Fibroblast of gingiva (primary cell): ENCODE measurements around the gene HSF5.

Experiments
- DNase-seq: peaks from one replicate; pipeline ENCODE4 v3.0.0-alpha.2; 2011; ENCODE audit warnings: low read depth

The HSF5 gene, protein sequence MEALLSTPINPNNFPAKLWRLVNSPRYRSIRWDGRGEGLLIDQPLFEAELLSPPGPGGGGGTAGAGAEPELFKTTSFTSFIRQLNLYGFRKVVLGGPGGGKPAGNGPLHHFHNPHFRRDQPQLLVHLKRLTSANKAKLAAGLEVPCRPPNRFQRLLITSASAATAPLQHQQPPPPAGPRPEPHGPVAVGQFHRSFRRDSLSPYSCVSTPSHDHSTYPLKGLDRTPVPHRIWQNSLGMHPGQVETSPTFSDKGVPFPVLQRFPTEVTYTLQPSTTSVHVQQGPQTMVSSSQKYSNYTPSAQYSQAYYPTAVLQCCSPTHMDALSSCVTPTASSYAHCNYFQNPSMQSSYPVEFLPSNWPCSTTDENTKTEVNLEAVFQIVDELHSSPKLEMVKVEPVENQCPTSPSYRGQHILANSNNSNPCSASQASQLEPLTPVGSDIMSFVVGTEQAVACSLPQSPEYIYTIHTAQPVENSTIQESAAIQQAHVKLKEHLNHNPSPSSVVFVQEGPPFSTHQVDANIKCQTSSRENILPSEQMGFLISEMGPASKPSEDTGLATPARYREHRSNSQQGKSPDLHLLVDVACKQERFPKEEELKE

DNA sequence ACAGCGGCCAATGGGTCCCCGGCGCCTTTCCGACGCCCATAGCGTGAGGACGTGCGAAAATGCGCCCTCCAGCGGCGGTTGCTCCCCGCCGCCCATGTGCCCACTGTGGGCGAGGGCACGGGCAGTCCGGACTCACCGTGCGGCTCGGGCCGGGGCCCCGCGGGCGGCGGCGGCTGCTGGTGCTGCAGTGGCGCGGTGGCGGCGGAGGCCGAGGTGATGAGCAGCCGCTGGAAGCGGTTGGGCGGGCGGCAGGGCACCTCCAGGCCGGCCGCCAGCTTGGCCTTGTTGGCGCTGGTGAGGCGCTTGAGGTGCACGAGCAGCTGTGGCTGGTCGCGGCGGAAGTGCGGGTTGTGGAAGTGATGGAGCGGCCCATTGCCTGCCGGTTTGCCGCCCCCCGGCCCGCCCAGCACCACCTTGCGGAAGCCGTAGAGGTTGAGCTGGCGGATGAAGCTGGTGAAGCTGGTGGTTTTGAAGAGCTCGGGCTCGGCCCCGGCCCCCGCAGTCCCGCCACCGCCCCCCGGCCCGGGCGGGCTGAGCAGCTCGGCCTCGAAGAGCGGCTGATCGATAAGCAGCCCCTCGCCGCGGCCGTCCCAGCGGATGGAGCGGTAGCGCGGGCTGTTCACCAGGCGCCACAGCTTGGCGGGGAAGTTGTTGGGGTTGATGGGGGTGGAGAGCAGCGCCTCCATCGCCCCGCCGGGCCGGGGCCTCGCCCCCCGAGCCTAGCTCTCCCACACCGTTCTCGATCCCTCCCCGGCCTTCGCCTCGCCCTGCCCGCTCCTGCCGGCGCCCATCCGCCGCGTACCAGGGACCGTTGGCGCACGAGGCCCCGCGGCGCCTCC lies at the start of gene HSF5:
Gene HSF5, minus strand, starts transcription at position 820 of the 839 bp plus-strand sequence. Its CDS starts 134 bp downstream, at position 686.
- DNase-seq, result no peak

DNA sequence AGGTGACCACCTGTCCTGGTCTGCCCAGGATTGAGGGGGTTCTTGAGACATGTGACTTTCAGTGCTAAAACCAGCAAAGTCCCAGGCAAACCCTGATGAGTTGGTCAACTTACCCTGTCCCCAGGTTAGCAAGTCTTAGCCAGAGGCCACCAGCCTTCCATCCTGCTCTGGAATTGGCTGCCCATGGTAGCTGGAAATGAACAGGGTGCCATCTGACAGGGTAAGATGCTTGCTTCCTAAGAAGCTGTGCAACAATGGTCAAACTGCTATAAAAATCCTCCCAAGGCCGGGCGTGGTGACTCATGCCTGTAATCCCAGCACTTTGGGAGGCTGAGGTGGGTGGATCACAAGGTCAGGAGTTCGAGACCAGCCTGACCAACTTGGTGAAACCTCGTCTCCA lies 49.1 kb upstream of the HSF5 start:
- DNase-seq, result no peak

DNA sequence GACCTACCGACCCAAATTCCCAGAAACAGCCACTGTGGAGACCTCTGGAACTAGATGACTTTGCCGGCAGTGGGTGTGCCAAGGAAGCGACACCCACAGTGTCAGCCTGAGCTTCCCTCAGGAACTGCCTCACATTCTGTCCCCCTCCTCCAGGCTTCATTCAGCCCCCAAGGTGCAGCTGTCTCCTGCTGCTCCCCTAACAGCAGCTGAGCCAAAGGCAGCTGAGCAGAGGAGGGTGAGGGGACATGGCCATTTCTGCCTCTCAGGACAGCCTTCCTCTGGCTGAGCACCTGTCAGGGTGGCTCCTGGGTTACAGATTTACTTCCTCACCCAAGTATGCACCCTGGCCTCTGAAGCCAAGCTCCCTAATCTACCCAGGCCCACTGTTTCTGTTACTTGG lies 48.3 kb upstream of the HSF5 start:
- no peak for DNase-seq

DNA sequence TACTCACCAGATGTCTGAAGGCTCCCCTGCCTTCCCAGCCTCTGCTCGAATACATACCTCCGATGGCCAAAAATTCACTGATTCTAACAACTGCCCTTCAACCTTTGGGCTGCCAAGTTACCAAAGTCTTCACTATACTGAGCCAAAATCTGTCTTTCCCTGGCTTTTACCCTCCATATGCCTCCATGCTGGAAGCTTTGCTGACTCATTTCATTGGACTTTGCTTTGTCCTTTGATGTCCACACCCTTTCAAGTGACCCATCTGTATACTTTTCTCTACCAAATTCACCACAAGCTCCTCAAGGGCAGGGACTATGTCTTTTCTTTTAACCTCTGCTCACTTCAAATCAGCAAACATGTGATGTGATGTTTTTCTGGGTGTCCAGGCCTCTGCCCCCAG lies 47.2 kb upstream of the HSF5 start:
- no peak for DNase-seq

DNA sequence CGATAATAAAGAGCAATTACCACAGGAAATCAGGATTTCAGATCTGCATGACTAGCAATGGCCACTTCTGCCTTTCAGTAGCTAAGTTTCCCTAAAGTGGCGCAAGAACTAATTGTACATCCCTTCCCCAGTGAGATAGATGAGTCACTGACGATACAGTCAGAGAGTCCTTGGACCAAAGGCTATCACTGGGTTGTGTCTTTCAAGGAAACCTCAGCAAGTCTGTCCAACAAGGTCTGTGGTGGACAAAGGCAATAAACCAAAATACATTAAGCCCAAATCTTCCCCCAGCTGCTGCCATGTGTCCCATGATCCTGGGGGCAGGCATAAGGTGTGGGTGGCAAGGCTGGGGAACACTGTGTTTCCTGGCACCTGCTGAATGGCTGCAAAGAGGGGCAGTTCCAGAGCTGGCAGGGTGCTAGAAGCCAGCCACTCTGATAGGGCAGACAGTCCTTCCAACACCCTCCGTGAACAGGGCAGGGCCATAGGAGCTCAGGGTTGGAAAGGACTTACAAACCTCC lies 46.8 kb upstream of the HSF5 start:
- DNase-seq, result peak; percentile 43

DNA sequence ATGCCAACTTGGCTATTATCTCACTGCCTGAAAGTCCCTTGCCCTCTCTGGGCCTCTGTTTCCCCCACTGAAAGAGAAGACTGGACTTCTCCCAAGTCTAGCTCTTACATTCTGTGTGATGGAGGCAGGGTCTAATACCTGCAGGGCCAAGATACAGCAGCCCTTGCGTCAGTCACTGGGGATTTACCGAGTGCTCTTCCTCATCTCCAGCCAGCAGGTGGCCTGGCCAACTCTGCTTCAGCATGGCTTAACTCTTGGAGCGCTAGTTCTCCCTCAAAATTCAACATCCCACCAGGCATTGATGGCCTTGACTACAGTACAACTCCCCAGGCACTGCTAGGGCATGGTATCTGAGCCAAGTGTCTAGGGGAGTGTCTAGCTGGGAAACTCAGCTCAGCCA lies 46.1 kb upstream of the HSF5 start:
- DNase-seq, result no peak

DNA sequence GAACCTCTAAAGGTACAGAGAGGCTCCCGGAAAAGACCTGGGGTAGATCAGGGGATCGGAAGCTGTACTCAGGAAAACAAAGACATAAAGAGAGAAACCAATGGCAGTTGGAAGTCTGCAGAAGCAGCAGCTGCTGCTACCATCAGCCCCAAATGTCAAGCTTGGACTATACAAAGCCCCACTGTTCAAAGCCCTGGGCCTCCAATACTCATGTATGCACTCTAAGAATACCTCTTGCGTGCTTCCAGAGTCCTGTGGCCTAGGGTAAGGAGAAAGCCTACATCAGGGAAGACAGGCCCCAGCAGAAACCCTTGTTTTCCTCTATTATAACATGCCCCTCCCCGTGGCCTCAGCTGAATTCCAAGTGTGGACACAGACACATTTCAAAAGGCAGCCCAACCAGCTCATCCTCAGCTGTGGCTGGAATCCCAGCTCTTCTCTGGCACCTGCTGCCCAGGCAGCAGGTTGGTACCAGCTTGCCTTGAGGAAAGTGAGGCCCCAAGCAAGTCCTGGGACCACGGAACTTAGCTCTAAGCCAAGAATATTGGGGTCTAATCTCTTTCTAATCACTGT lies 45.5 kb upstream of the HSF5 start:
- DNase-seq, result no peak

DNA sequence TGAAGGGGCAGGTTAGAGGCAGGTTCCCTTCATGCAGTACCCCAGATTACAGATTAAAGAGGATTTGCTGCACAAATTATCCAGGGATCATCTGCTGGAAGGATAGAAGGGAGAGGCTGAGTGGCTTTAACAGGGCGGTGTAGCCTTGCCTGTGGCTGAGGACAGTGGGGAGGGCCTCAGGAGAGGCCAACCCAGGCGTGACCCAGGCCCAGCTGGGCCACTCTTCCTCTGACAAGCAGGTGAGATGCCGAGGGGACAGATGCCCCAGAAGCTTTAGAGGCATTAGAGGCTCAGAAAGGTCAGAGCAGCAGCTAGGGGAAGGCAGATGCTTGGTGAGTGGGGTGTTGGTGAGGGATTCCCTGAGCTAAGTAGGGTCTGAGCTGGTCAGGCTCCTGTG lies 44.3 kb upstream of the HSF5 start:
- no peak for DNase-seq

DNA sequence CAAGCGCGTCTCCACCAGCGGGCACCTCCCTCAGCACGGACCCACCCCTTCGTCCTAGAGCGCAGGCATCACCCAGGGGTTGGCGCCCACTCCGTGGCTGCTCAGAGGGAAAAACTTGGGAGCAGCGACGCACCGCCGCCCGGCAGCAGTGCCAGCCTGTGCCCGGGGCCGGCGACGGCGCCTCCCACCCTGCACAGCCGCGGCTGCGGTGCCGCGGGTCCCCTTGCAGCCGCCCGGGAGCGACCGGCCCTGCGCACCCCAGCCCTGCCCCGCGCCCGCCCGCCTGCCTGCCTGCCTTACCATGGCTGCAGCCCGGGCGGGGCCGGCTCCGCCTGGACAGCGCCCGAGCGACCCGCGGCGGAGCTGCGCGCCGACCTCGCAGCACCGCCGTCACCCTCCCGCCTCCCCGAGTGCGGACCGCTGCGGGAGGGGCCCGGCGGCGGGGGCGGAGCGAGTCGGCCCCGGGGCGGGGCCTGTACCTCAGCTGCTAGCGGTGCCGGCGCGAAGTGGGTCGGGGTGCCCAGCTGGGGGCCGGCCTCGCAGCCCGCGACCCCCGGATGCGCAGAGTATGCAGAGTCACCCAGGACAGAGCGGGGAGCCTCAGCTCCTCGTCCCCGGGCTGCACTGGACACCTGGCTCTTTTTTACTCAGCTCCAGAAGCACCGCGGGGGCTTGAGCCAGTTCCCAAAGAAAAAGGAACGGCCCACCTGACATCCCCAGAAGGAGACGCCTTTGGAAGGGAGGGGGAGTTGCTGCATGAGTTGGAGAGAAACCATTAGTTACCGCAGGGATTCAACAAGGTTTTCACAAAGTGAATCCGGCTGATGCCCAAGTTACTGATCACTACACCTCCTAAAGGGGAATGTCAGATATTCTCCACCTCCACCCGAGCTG lies 43.7 kb upstream of the HSF5 start:
- DNase-seq, result peak; percentile 21

DNA sequence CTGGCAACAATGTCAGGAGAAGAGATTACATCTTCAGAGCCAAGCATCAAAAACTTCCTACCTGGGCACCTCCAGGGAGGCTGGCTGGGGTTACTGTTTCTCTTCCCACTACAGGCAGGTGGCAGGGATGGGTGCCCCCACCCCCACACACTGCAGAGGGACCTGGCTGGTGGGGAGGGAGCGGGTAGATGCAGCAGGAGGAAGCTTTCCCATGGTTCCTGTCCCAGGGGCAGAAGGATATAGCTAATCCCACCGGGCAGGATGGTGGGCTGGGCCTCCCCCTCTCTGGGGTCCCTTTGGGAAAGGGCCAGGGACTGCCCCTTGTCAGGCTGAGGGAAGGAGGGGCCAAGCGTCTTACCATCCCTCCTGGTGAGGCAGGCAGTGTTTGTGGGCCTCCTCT lies 42.9 kb upstream of the HSF5 start:
- DNase-seq, result no peak

DNA sequence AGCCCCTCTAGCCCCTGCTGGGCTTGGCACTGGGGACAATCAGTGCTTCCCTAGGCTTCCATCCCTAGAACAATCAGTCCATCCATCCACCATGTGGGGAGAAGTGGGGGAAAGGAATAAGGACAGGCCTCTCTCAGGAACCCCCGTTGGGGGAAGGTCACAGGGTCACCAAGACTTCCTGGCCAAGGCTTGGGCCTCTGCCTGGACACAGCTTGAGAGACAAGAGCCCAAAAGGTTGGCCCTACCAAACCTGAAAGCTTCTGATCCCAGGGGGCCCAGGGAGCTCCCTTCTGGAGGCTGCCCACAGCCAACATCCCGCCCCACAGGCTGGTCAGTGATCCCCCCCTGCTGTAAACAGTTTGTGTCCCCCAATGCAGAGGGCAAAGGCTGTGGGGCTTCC lies 42.4 kb upstream of the HSF5 start:
- no peak for DNase-seq

DNA sequence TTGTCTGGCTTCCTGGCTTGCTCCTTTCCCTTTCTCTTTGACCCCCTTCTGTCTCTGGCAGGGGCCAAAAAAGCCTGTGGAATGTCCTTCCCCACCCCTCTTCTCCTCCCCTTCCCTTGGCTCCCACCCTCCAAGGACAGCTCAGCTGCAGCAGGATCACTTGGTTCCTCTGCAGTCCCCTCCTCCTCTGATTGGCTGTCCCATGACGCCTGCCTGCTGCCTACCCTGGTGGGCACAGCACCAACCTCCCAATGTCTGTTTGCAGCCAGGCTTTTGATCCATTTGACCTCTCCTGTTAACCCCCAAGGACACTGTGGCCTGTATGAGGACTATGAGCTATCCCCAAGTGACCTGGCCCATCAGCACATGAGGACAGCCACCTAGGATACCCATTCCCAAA lies 41.1 kb upstream of the HSF5 start:
- no peak for DNase-seq

DNA sequence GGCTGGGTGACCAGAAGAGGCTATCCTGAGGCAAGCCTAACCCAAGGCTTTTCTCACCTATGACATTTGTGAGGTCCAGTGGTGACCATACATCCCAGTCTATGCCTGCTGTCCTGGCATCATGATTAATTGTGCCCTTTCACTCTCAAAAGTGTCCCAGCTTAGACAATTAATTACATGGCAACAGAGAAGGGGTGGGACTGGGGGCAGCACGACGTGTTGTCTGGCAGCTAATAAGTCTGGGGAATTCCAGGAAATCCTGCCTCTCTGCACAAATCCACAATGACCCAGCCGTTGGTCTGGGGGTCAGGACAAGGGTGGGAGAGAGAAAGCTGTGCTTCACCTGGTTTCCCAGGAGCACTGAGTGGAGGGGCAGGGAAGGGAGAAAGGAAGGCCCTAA lies 40.2 kb upstream of the HSF5 start:
- DNase-seq, result no peak

DNA sequence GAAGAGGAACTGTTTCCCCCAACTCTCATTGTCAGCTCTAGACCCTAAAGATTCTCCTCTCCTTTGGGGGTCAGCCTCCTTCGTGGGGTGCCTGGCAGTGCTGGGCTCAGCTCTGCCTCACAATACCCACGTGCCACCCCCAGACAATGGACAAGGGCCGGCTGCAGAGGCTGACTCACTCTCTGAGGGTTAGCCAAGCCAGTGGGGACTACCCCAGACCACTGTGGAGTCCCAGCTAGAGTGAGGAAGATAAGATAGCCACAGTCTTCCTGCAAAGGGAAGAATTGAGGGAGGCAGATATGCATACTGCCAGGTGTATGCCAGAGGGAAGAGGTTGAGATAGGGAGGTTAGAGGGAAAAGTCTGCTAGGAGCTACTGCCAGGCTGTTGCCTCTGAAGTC lies 39.7 kb upstream of the HSF5 start:
- no peak for DNase-seq

DNA sequence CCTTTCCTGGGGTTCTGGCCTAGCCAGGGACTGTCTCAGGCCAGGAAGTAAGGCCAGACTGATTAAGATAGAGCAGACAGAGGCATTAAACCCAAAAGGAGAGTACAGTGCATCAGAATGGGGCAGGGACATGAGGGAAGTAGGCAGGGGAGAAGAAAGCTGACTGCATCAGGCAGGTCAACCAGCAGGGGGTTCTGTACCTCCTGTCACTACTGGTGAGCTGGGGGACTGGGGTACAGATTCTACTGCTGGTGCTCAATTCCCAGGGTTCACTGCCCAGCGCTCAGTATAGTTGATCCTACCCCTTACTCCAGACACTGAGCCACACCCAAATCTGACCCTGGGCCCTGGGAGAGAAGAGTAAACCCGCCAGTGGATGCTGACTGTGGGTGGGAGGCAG lies 39.1 kb upstream of the HSF5 start:
- no peak for DNase-seq

DNA sequence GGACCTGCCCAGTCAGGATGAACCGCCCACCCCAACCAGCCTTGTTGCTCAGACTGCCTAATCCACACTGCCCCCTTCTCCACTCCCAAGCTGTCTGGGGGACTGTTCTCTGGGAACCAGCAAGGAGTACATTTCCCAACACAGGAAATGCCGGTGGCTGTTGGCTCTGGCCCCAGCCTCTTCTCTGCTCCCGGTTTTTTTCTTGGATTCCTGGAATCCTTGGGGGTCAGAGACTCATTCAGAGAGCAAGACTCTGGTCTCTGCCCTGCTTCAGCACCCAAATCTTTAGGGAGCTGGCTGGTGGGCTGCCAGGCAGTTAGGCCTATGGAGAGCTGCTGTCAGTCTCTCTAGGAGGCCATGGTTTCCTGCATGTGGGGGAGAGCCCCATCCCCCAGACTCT lies 37.0 kb upstream of the HSF5 start:
- peak; percentile 79 for DNase-seq

DNA sequence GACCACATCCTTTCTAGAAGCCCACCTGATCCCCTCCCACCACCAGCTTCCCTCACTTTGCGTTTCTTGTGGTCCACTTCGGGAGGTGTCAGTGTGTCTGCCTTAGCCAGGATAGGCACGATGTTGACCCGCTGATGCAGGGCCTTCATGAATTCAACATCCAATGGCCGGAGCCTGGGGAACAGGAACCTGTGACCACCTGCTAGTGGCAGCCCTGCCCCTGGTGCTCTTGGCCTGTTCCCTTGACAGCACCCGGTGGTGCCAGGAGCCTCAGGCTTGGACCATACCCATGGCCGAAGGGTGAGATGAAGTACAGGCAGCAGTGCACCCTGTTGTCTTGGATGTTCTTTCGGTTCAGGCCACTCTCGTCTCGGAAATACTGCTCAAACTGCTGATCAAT lies 33.5 kb upstream of the HSF5 start:
- DNase-seq, result no peak

DNA sequence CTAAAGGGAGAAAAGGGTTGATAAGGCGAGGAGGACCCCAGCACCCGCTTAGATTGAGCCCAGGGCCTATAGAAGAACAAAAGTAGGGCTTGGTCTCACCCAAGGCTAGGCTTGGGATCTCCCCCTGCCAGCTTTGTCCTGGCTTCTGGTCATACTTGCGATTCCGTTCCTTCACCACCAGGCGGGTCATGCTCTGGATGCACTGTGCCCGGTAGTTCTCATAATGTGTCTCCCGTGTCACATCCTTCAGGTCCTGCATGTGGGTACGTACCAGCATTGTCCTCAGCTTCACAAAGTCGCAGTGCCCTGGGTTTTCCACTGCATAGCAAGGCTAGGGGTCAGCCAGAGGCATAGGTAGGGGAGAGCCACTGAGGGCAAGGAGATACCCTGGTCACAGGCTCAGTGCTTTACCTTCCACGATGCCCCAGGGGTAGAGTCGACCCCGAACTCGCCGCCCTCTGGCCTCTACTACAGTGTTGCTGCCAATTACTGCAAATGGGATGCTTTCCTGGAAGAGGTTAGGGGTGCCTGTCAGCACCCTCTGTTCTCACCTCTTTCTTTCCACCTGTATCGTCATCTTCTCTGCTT lies 32.7 kb upstream of the HSF5 start:
- DNase-seq, result no peak

DNA sequence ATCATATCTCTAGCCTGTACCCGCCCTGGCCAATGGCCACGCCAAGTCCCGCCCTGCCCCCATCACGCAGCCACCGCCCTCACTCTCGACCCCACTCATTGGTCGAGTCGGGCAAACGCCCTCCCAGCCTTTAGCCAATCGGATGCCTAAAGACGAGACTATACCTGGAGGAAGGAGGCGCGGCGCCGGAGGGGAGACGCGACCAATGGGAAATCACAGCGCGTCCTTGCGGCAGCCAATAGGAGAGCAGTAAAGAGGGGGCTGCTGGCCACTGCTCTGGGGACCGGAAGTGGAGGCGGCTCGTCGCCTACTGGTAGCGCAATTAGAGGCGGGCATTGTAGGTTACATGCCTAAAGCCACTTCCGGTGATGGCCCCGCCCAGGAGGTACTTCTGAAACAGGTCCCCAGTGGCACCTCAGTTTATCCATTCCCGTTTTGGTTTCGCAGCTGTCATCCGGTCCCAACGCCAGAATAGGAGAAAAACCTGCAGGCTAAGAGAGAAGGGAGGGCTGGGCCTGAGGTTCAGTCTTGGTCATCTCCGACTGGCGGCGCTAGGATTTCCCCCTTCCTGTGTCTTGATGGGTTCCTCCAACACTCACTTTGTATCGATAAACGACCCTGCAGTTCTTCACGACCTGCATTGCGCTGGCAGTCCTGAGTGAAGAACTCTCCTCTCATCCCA lies 29.9 kb upstream of the HSF5 start:
- DNase-seq, result peak; percentile 100

DNA sequence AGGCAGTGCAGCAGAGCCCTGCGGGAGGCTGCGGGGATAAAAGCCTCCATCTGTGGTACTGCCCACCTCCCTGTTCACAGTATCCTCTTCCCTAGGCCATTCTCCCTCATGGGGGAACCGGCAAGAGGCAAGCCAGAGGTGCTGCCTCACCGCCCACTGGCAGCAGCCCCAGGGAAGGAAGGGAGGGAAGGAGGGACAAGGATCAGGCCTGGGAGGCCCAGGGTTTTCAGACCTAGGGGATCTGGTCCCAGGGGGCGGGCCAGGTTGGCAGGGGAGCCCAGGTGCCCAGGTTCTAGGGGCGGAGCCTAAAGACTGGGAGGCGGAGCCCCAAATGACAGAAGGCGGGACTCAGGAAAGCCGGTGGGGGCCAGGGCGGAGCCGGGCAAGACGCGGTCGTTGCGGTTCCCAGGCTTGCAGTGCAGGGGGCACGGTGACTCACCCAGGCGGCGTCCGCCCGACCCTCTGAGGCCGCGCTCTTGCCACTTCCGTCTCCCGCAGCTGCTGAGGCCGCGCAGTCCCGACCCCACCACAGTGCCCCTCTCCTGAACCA lies 29.2 kb upstream of the HSF5 start:
- no peak for DNase-seq
